ENCODE results near the gene NR5A2. TPM values are rescaled to one million over a fixed set of nuclear protein-coding genes. Genes with fewer than 3 reads are reported as not detected.

The NR5A2 gene
- total and polyA plus RNA-seq, 2 donors (not counting 1 experiment from before 2014, with no cell fraction given): 0.01 TPM; not detected in 1

- H3K27ac ChIP-seq (ENCODE audit: insufficient read depth, low read length): no peak overlapping the region
Measured at GRCh38 chr1:200040481-200041138, 13.1 kb downstream of the NR5A2 start.

GRCh38 chr1:200041337-200042118 lies 14.0 kb downstream of the NR5A2 start:
- no peak overlapping the region for H3K4me2 ChIP-seq (ENCODE audit: extremely low read depth, insufficient read depth, low read length)
- no peak overlapping the region for H3K4me3 ChIP-seq (replicated peaks in 1 of 4; ENCODE audit: control extremely low read depth in 1 of 4, insufficient read depth in 1 of 4, low read depth in 3 of 4, low read length in 4 of 4)

More at GRCh38 chr1:200040481-200041138, 13.1 kb downstream of the NR5A2 start:
- Histone ChIP-seq H3K79me2 (ENCODE audit: control insufficient read depth, insufficient read depth, low read length) (no peaks in the 10 kb centered on the region), H3K9me3 (ENCODE audit: control insufficient read depth, insufficient read depth, low read depth, low read length) (no peaks in the 10 kb centered on the region), H3K9ac (ENCODE audit: insufficient read depth, low read length) (no peak overlapping the region), H4K20me1 (ENCODE audit: control insufficient read depth, extremely low read depth, insufficient read depth, low read length) (no peaks in the 10 kb centered on the region), H3K4me1 (ENCODE audit: control insufficient read depth, extremely low read depth, insufficient read depth, low read length) (no peaks in the 10 kb centered on the region), H3K4me3 (replicated peaks in 1 of 4; ENCODE audit: control extremely low read depth in 1 of 4, insufficient read depth in 1 of 4, low read depth in 3 of 4, low read length in 4 of 4) (peak overlapping the region in 1 of 4 experiments; percentile 50), H2AFZ (ENCODE audit: low read length) (no peak overlapping the region), H3K27me3 (ENCODE audit: control insufficient read depth, insufficient read depth, low read length) (peaks cover 79% of the 10 kb centered on the region), H3K36me3 (ENCODE audit: control insufficient read depth, insufficient read depth, low read length) (no peaks in the 10 kb centered on the region), H3K4me2 (ENCODE audit: extremely low read depth, insufficient read depth, low read length) (no peak overlapping the region)
- DNase-seq (ENCODE audit: low read depth in 2 of 2): peak in 1 of 2 donors; percentile 30
- TF ChIP-seq EZH2 (IDR thresholded peaks at IDR 0.05; ENCODE audit: low read length, missing control alignments) (no peak), CTCF (conservative IDR thresholded peaks at IDR 0.05 in 1 of 2, IDR thresholded peaks at IDR 0.05 in 1 of 2; ENCODE audit: low read depth in 1 of 2, low read length in 2 of 2) (no peak)

More at GRCh38 chr1:200041337-200042118, 14.0 kb downstream of the NR5A2 start:
- no peak overlapping the region for H3K27ac ChIP-seq (ENCODE audit: insufficient read depth, low read length)
- no peaks in the 10 kb centered on the region for H3K9me3 ChIP-seq (ENCODE audit: control insufficient read depth, insufficient read depth, low read depth, low read length)
- no peak overlapping the region for H2AFZ ChIP-seq (ENCODE audit: low read length)
- H4K20me1 ChIP-seq (ENCODE audit: control insufficient read depth, extremely low read depth, insufficient read depth, low read length): no peaks in the 10 kb centered on the region
- H3K36me3 ChIP-seq (ENCODE audit: control insufficient read depth, insufficient read depth, low read length): no peaks in the 10 kb centered on the region
- TF ChIP-seq CTCF (conservative IDR thresholded peaks at IDR 0.05 in 1 of 2, IDR thresholded peaks at IDR 0.05 in 1 of 2; ENCODE audit: low read depth in 1 of 2, low read length in 2 of 2) (no peak), EZH2 (IDR thresholded peaks at IDR 0.05; ENCODE audit: low read length, missing control alignments) (peak; percentile 97)
- H3K79me2 ChIP-seq (ENCODE audit: control insufficient read depth, insufficient read depth, low read length): no peaks in the 10 kb centered on the region
- no peaks in the 10 kb centered on the region for H3K4me1 ChIP-seq (ENCODE audit: control insufficient read depth, extremely low read depth, insufficient read depth, low read length)
- no peak for DNase-seq (ENCODE audit: low read depth in 2 of 2)
- H3K9ac ChIP-seq (ENCODE audit: insufficient read depth, low read length): no peak overlapping the region
- H3K27me3 ChIP-seq (ENCODE audit: control insufficient read depth, insufficient read depth, low read length): peaks cover 69% of the 10 kb centered on the region

Measured in fibroblast of lung (primary cell).